Stimulated activated CD8-positive, alpha-beta memory T cell treated with anti-CD3 and anti-CD28 coated beads, Interleukin-7, amount 100 ng/mL, for 4 hours (primary cell): ENCODE data around the gene POU2F3.

Experiments
- DNase-seq, 2 donors: peaks; one replicate each; pipeline ENCODE4 v3.0.0-alpha.2; 2020; ENCODE audit warnings: low read depth in 2 of 2

POU2F3 gene

DNA sequence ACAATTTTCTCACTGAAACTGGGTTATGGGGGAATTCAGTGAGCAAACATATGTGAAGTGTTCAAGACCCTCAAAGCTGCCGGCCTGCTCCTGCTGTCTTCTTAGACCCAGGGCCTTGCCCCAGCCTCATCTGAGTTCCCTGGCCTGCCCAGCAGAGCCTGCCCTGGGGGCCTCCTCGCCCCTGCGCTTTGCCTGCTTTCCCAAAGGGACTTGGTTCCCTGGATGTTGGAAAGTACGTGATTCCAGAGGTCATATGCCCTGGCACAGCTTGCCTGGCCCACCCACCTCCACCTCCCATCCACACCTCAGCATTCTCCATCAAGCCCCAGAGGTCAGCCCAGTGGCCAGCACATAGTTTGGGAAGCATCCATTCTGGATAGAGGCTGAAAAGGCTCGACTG lies 13.7 kb upstream of the POU2F3 start:
- no peak for DNase-seq

DNA sequence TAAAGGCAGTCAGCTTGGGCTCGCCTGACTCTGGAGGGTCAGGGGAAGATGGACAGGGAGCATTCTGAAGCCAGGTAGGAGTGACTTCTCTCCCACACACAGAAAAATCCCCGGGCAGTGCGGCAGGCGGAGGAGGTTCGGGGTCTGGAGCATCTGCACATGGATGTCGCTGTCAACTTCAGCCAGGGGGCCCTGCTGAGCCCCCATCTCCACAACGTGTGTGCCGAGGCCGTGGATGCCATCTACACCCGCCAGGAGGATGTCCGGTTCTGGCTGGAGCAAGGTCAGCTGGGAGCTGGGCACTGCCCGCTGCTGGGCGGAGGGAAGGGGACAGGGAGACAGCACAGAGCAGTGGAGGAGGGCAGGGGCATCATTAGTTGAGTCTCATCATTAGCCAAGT lies 13.2 kb upstream of the POU2F3 start:
- no peak for DNase-seq

DNA sequence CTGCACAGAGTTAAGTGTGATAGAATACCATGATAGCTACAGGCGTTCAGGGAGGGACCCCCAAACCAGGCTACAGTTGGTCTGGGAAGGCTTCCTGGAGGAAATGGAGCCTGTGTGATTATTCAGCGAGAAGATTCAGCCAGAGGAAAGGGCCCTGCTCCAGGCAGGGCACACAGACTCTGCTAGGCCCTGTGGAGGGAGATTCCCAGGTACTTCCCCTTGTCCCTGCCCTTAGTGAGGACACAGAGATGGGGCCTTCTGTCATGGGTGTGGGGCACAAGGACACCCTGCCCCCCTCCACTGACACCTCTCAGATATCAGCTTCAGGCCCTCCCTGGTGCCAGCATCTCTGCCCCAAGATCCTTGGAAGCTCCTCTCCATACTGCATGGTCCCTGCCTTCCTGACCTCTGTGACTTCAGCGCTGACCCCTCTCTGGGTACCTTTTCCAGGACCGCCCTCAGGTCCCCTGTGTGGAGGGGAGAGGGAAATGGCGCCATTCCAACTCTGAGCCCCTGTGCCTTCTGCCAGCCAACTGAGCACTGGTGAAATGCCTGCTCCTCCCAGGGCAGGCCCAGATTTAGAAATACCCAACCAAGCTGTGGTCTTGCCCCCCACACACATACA lies 12.6 kb upstream of the POU2F3 start:
- DNase-seq, result no peak

DNA sequence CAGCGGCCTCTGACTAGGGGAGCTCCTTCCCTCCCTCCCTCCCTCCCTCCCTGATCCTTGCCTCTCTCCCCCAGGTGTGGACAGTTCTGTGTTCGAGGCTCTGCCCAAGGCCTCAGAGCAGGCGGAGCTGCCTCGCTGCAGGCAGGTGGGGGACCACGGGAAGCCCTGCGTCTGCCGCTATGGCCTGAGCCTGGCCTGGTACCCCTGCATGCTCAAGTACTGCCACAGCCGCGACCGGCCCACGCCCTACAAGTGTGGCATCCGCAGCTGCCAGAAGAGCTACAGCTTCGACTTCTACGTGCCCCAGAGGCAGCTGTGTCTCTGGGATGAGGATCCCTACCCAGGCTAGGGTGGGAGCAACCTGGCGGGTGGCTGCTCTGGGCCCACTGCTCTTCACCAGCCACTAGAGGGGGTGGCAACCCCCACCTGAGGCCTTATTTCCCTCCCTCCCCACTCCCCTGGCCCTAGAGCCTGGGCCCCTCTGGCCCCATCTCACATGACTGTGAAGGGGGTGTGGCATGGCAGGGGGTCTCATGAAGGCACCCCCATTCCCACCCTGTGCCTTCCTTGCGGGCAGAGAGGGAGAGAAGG lies 11.1 kb upstream of the POU2F3 start:
- DNase-seq, result no peak

- DNase-seq, result no peak
Measured at GRCh38 chr11:120229451-120230424, 10.2 kb upstream of the POU2F3 start.

DNA sequence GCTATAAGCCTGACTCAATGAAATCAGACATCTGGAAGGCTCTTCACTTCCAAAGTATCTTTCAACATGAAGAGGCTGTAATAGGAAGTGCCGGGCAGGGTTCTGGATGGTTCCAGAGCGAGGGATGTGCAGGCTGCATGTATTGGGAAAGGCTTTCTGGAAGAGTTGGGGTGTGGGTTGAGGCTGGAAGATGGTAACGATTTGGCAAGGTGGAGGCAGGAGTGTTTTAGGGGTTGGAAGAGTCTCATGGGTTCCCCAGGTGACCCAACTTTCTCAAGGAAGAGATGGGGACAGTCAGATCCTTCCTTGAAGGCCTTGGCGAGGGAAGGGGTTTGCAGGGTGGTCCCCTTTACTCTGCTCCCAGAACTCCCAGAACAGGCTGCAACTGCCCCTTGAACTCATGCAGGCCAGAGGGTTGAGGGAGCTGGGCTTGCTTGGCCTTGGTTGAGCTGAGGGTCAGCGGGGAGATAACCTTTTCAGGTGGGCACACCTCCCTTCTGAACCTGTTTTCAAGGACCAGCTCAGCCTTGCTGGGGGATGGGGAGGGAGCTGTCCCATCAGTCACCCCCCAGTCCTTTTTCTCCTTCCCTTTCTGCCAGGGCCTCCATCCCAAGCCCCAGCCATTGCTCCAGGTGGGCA lies 9.4 kb upstream of the POU2F3 start:
- no peak for DNase-seq

DNA sequence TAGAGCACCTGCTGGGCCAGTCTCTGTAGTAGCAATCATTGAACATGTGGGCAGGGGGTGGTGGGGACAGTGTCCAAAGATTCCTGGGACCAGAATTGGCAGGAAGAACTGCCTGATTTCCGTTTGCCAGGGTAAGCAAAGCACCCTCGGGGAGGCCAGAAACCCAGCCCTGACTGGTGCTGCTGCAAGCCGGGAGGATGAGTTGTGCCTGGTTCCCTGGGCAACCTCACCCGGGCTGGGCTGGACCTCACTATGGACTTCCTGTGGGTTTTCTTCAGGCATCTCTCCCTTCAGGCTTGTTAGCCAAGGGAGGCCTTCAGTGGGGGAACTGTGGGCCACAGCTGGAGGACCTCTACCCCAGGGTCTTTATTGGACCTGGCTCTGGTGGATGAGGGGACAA lies 8.0 kb upstream of the POU2F3 start:
- no peak for DNase-seq

DNA sequence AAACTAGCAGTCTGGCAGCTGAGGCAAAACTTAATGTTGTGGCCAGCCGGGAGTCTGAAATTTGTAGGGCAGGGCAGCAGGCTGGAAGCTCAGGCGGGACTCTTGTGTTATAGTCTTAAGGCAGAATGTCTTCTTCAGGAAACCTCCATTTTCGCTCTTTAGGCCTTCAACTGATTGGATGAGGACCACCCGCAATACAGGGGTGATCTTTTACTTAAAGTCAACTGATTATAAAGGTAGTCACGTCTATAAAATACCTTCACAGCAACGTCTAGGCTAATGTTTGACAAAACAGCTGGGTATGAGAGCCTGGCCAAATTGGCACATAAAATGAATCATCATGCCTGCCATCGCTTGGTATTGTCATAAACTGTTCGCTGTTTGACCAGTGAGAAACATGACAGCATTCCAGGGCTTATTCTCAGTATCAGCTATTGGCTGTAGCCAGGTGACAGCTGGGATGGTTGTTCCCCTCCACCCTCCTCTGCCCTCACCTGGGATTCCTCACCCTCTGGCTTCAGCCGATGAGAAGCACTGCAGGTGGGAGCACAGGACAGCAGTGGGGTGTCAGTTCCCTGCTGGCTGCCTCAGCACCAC lies 6.6 kb upstream of the POU2F3 start:
- no peak for DNase-seq

DNA sequence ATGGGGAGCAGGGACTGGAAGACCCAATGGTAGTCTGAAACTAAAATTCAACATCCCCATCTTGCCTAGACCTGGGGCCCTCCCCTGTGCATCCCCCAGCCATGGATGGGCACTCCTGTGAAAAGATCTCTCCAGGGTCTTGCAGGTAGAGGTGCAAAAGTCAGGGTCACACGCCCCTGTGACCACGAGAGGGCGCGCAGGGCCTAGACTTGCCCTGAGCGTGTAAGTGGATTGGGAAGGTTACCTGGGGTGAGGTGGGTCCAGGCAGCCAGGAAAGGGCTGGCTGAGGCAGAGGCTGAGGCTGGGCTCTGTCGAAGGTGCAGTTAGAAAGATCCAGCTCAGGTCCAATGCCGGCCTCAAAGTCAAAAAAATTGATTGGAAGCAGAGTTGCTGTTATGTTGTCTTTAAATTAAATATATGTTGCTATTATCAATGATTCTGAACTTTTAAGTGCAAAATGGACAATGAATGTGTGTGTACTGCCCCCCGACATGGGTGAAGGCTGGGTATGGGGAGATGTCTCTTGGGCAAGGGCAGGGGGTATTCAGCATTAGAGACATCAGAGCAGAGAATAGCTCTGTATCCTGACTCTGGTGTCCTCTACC lies 4.8 kb upstream of the POU2F3 start:
- DNase-seq, result peak in 1 of 2 donors; percentile 28

- DNase-seq, result no peak
Measured at GRCh38 chr11:120236169-120237107, 3.5 kb upstream of the POU2F3 start.

DNA sequence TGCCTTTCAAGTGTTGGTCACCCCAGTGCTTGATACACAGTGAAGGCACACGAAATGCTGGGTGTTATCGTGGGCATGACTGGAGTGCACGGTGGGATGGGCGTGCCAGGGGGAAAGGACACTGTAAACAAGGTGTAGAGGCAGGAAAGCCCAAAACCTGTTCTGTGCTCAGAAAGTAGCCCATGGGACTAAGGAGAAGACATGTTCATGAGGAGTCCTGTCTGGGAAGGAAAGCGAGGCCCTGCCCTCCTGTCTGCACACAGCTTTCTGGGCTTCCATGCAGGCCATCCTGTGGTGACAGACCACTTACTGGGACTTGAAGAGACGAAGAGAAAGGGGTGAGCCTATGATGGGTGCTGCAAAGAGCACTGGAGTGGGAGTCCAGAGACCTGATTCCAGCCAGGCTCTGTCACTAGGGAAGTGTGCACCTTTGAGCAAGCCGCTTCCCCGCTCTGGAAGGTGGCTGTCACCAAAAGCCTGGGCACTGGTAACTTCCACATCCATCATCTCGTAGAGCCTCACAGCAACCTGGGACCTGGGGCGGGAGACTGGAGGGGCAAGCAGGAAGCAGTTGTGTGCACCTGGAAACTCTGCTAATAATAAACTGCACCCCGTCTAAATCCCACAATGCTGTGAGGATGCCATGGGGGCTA lies 846 bp upstream of the POU2F3 start:
- no peak for DNase-seq

- no peak for DNase-seq
Measured at GRCh38 chr11:120240866-120241265, 926 bp downstream of the POU2F3 start.

GRCh38 chr11:120241277-120241676 lies 1.3 kb downstream of the POU2F3 start:
- no peak for DNase-seq

- no peak for DNase-seq
Measured at GRCh38 chr11:120243221-120243620, 3.3 kb downstream of the POU2F3 start.

GRCh38 chr11:120244476-120245365 lies 4.8 kb downstream of the POU2F3 start:
- DNase-seq, result no peak

DNA sequence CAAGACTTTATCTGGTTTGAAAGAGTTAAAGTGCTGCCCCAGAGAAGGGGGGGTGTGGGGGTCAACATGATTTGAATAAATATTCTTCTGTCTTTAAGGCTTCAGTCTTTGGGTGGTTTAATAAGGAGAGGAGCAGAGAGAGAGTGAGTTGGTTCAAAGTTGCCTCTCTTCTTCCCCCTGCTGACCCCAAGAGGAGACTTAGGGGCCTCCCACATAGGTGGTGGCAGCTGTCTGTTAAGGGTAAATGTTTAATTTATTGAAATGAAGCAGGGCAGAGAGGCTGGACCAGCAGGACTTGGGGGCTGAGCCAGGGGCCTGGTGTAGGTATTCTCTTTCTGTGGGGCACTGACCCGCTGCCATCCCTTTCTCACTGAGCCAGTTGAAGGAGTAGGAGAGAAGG lies 5.5 kb downstream of the POU2F3 start:
- DNase-seq, result no peak

DNA sequence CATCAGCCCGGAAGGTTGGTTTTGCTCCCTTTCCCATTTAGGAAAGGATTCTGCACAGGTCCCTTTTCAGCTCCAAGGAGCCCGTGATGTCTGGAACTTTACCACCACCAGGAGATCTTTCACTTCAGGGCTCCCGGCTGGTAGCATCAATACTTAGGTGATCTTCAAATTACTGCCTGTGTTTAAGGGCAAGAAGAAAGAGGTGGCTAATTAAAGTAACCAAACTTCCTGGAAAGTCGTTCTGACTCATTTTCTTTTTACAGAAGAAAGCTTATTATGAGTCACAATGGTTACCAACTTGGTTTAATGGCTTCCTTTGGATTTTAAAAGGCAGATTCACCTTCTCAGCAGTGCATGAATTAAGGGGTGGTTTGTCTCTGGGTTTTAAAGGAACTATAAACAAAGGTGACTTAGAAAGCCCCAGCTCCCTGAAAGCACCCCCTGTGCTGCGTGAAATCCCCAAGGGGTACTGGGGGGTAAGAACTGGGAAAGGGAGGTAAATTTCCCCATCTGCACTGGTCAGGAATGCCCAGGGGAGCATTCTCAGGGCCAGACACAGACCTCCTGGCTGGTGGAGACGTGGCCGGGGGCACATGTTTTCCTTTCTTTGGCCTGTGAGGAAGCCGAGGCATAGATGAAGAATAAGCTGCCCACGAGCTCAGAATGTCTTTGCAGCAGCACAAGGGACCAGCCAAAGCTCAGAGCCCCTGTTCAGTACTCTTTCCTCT lies 8.8 kb downstream of the POU2F3 start:
- DNase-seq, result no peak
